C4-2B (cell line): ENCODE results near the gene G3BP2.

Experiments used
- CTCF ChIP-seq: fragments of 450-650 bp; conservative IDR thresholded peaks from 2 replicates; pipeline ENCODE4 v1.5.1; 2017; ENCODE audit warnings: mild to moderate bottlenecking
- ZFX ChIP-seq: fragments of 450-650 bp; IDR thresholded peaks from 2 replicates; pipeline ENCODE4 v1.6.1; 2017

- TF ChIP-seq CTCF (no peak), ZFX (no peak)
These were observed 38.9 kb downstream of the G3BP2 start for GRCh38 chr4:75634281-75634680.
